Transverse colon (tissue), 4 donors: ENCODE results near the gene CHCHD6.

Source experiments
- EP300 ChIP-seq: sonication (generic); formaldehyde crosslinking; IDR thresholded peaks from one replicate; pipeline ENCODE4 v1.6.1; 2017; ENCODE audit warnings: antibody characterized with exemption, low read depth
- POLR2A ChIP-seq: fragments of 450-650 bp; IDR thresholded peaks from one replicate; pipeline ENCODE4 v1.6.1; 2016; ENCODE audit warnings: antibody characterized with exemption, mild to moderate bottlenecking, moderate library complexity
- POLR2AphosphoS5 ChIP-seq, 3 donors: sonication (generic); formaldehyde crosslinking; IDR thresholded peaks; one replicate each; pipeline ENCODE4 v1.6.1; 2016; ENCODE audit warnings: antibody characterized with exemption in 3 of 3
- TF ChIP-seq, protein P1 (sequence below), 5 experiments: fragments of 200-600 bp in 3 of 5; fragments of 450-650 bp in 2 of 5; sonication (generic) in 3 of 5; IDR thresholded peaks; 1 replicate in 2 of 5; 2 replicates in 3 of 5; pipeline ENCODE4 v1.5.1; 2016 to 2017; ENCODE audit warnings: antibody characterized with exemption in 5 of 5, inconsistent platforms in 3 of 5, mild to moderate bottlenecking in 2 of 5, moderate library complexity in 1 of 5

DNA sequence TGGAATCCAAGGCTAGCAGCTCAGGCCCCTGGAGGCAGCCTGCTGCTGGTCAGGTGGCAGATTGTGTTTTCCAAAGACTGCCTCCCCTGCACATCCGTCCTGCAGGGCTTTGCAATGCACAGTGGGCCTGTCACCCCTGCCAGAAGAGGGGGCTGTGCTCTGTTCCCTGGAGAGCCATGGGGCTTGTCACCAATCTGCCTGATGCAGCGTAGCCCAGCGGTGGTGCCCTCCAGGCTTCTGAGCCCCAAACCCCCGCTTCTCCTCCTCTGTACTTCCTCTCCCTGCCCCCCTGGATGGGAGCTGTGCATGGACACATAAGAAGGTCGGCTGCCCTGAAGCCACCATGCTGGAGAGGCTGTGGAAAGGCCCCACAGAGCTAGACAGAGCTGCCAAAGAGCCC, 268.8 kb downstream of the CHCHD6 start:
- no peak for TF ChIP-seq EP300
- TF ChIP-seq, protein P1, sequence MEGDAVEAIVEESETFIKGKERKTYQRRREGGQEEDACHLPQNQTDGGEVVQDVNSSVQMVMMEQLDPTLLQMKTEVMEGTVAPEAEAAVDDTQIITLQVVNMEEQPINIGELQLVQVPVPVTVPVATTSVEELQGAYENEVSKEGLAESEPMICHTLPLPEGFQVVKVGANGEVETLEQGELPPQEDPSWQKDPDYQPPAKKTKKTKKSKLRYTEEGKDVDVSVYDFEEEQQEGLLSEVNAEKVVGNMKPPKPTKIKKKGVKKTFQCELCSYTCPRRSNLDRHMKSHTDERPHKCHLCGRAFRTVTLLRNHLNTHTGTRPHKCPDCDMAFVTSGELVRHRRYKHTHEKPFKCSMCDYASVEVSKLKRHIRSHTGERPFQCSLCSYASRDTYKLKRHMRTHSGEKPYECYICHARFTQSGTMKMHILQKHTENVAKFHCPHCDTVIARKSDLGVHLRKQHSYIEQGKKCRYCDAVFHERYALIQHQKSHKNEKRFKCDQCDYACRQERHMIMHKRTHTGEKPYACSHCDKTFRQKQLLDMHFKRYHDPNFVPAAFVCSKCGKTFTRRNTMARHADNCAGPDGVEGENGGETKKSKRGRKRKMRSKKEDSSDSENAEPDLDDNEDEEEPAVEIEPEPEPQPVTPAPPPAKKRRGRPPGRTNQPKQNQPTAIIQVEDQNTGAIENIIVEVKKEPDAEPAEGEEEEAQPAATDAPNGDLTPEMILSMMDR (IDR thresholded peaks at IDR 0.05) = no peak
- no peak for TF ChIP-seq POLR2A
- TF ChIP-seq POLR2AphosphoS5 (IDR thresholded peaks at IDR 0.05) = no peak
